ENCODE measurements around the gene IGLON5.

Gene IGLON5

GRCh38 chr19:51352783-51353360 lies 41.4 kb downstream of the IGLON5 start:
- H3K36me3 ChIP-seq (ENCODE audit: control insufficient read depth, insufficient read depth, low read length), result peaks cover 8% of the 10 kb centered on the region
- no peak overlapping the region for H3K4me3 ChIP-seq (ENCODE audit: low read depth, low read length)
- no peaks in the 10 kb centered on the region for H3K9me3 ChIP-seq (ENCODE audit: control insufficient read depth, insufficient read depth, low read length)
- no peak overlapping the region for H3K9ac ChIP-seq (ENCODE audit: low read depth, low read length)
- no peaks in the 10 kb centered on the region for H3K27me3 ChIP-seq (ENCODE audit: control insufficient read depth, insufficient read depth, low read length)
- no peak overlapping the region for H3K27ac ChIP-seq (ENCODE audit: low read depth, low read length)
- peaks cover 10% of the 10 kb centered on the region for H3K4me1 ChIP-seq (ENCODE audit: control insufficient read depth, insufficient read depth, low read length)

GRCh38 chr19:51354103-51354741 lies 42.8 kb downstream of the IGLON5 start:
- peaks cover 10% of the 10 kb centered on the region for H3K4me1 ChIP-seq (ENCODE audit: control insufficient read depth, insufficient read depth, low read length)
- no peak overlapping the region for H3K9ac ChIP-seq (ENCODE audit: low read depth, low read length)
- H3K27me3 ChIP-seq (ENCODE audit: control insufficient read depth, insufficient read depth, low read length), result no peaks in the 10 kb centered on the region
- no peaks in the 10 kb centered on the region for H3K9me3 ChIP-seq (ENCODE audit: control insufficient read depth, insufficient read depth, low read length)
- no peak overlapping the region for H3K4me3 ChIP-seq (ENCODE audit: low read depth, low read length)
- H3K27ac ChIP-seq (ENCODE audit: low read depth, low read length), result peak overlapping the region; percentile 83
- peaks cover 8% of the 10 kb centered on the region for H3K36me3 ChIP-seq (ENCODE audit: control insufficient read depth, insufficient read depth, low read length)

GRCh38 chr19:51354742-51355148 lies 43.3 kb downstream of the IGLON5 start:
- H3K27me3 ChIP-seq (ENCODE audit: control insufficient read depth, insufficient read depth, low read length), result no peaks in the 10 kb centered on the region
- no peak overlapping the region for H3K9ac ChIP-seq (ENCODE audit: low read depth, low read length)
- no peak overlapping the region for H3K4me3 ChIP-seq (ENCODE audit: low read depth, low read length)
- peak overlapping the region; percentile 83 for H3K27ac ChIP-seq (ENCODE audit: low read depth, low read length)
- H3K9me3 ChIP-seq (ENCODE audit: control insufficient read depth, insufficient read depth, low read length), result no peaks in the 10 kb centered on the region
- peaks cover 10% of the 10 kb centered on the region for H3K4me1 ChIP-seq (ENCODE audit: control insufficient read depth, insufficient read depth, low read length)
- H3K36me3 ChIP-seq (ENCODE audit: control insufficient read depth, insufficient read depth, low read length), result peaks cover 8% of the 10 kb centered on the region

DNA sequence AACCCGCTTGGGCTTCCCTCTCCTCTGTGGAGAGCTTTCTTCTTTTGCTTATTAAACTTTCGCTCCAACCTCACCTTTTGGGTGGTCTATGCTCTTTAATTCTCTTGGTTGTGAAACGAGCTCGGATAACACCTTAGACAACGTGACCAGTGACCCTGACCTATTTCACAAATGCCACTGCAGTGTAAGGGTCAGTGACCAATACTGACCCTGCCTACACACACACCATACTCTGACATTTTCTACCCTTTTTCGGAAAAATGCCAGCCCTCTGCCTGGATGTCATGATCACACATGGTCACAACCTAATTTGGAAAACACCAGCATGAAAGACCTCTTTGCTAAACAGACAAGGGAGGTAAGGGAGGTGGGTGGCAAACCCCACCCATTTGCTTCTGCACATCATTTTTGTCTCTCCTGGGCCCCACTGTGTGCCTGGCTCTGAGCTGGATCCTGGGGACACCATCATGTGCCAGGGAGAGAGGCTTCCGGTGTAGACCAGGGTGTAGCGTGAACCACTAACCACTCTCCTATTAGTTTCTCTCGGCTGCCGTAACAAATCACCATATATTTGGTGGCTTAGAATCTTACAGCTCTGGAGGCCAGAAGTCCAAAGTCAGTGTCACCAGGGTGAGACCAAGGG lies 44.8 kb downstream of the IGLON5 start:
- no peaks in the 10 kb centered on the region for H3K9me3 ChIP-seq (ENCODE audit: control insufficient read depth, insufficient read depth, low read length)

DNA sequence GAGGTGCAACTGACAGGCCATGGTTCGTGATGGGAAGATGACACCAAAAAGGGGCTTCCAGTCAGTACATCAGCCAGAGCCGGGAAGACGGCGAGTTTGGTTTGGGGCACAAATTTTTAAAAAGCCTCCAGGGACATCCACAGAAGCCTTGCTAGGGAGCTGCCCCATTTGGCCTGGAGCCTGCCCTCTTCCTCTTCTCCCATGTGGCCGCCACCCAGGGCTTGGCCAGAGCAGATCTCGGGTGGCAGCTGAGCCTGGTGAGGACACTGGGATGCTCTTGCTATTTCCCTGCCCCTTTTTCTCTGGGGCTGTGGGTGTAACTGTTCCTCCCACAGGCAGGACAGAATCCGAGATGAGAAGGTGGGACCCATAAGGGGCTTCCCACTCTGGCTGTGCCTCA lies 46.5 kb downstream of the IGLON5 start:
- H3K27ac ChIP-seq (ENCODE audit: low read depth, low read length), result no peak overlapping the region
- no peaks in the 10 kb centered on the region for H3K9me3 ChIP-seq (ENCODE audit: control insufficient read depth, insufficient read depth, low read length)
- no peak overlapping the region for H3K4me3 ChIP-seq (ENCODE audit: low read depth, low read length)
- H3K9ac ChIP-seq (ENCODE audit: low read depth, low read length), result no peak overlapping the region
- H3K4me1 ChIP-seq (ENCODE audit: control insufficient read depth, insufficient read depth, low read length), result peaks cover 15% of the 10 kb centered on the region
- H3K36me3 ChIP-seq (ENCODE audit: control insufficient read depth, insufficient read depth, low read length), result no peaks in the 10 kb centered on the region
- no peaks in the 10 kb centered on the region for H3K27me3 ChIP-seq (ENCODE audit: control insufficient read depth, insufficient read depth, low read length)

More for the DNA sequence above, 44.8 kb downstream of the IGLON5 start:
- Histone ChIP-seq H3K27ac (ENCODE audit: low read depth, low read length) (no peak overlapping the region), H3K27me3 (ENCODE audit: control insufficient read depth, insufficient read depth, low read length) (no peaks in the 10 kb centered on the region), H3K4me3 (ENCODE audit: low read depth, low read length) (no peak overlapping the region), H3K36me3 (ENCODE audit: control insufficient read depth, insufficient read depth, low read length) (peaks cover under 1% of the 10 kb centered on the region; the same call in 1 of the 2 replicates), H3K4me1 (ENCODE audit: control insufficient read depth, insufficient read depth, low read length) (peaks cover 10% of the 10 kb centered on the region), H3K9ac (ENCODE audit: low read depth, low read length) (no peak overlapping the region)

DNA sequence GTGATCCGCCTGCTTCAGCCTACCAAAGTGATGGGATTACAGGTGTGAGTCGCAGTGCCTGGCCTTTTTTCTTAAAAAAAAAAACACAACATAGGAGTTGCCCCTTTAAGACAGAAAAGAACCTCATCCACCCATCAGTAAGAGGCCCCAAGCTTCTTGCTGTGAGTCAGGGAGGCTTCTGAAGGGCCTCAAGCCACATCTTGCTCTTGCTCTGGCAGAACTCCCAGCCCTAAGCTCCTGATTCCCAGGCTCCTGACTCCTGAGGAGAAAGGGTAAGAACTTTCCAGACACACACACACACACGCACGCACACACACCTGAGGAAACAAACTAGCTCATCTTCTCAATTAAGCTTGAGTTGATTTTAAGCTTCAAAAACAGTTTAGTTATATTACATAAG lies 47.9 kb downstream of the IGLON5 start:
- Histone ChIP-seq H3K36me3 (ENCODE audit: control insufficient read depth, insufficient read depth, low read length) (no peaks in the 10 kb centered on the region), H3K9ac (ENCODE audit: low read depth, low read length) (no peak overlapping the region), H3K27ac (ENCODE audit: low read depth, low read length) (no peak overlapping the region), H3K4me1 (ENCODE audit: control insufficient read depth, insufficient read depth, low read length) (peaks cover 12% of the 10 kb centered on the region), H3K9me3 (ENCODE audit: control insufficient read depth, insufficient read depth, low read length) (no peaks in the 10 kb centered on the region), H3K27me3 (ENCODE audit: control insufficient read depth, insufficient read depth, low read length) (no peaks in the 10 kb centered on the region), H3K4me3 (ENCODE audit: low read depth, low read length) (no peak overlapping the region)

- Histone ChIP-seq H3K9ac (ENCODE audit: low read depth, low read length) (no peak overlapping the region), H3K4me3 (ENCODE audit: low read depth, low read length) (no peak overlapping the region), H3K36me3 (ENCODE audit: control insufficient read depth, insufficient read depth, low read length) (no peaks in the 10 kb centered on the region), H3K27ac (ENCODE audit: low read depth, low read length) (no peak overlapping the region), H3K27me3 (ENCODE audit: control insufficient read depth, insufficient read depth, low read length) (no peaks in the 10 kb centered on the region), H3K4me1 (ENCODE audit: control insufficient read depth, insufficient read depth, low read length) (peaks cover 14% of the 10 kb centered on the region), H3K9me3 (ENCODE audit: control insufficient read depth, insufficient read depth, low read length) (no peaks in the 10 kb centered on the region)
Measured at GRCh38 chr19:51361239-51361638, 49.8 kb downstream of the IGLON5 start.

DNA sequence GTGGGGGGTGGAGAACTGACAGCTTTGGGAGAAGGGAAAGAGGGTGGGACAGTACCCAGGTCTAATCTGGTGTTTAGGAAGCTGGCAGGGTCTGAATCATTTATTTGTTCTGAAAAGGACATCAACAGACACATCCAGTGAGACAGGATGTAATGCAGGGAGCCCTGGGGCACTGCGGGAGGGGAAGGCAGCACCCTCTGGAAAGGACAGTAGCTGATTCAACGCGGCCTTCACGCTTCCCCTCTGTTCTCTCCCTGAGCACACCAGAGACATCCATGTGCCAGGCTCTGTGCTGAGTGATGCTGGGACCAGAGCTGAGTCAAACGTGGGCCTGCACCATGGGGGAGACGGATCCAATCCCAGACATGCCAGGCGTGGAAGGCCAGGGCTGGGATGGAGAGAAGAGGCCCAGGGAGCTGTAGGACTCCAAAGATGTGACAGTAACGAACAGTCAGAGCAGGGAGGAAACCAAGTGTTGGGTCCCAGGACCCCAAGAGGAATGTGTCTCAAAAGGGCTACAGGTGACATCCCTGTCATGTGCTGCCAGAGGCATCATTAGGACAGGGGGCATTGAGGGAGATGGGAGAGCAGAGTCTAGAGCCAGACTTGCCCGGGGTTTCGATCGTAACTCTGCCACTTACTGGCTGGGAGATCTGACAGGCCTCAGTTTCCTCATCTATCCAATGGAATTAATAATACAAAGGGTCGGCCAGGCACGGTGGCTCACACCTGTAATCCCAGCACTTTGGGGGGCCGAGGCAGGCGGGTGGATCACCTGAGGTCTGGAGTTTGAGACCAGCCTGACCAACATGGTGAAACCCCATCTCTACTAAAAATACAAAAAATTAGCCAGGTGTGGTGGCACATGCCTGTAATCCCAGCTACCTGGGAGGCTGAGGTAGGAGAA lies 53.0 kb downstream of the IGLON5 start:
- Histone ChIP-seq H3K9ac (ENCODE audit: low read depth, low read length) (no peak overlapping the region), H3K27ac (ENCODE audit: low read depth, low read length) (peak overlapping the region; percentile 25), H3K4me3 (ENCODE audit: low read depth, low read length) (no peak overlapping the region), H3K27me3 (ENCODE audit: control insufficient read depth, insufficient read depth, low read length) (no peaks in the 10 kb centered on the region), H3K36me3 (ENCODE audit: control insufficient read depth, insufficient read depth, low read length) (no peaks in the 10 kb centered on the region), H3K9me3 (ENCODE audit: control insufficient read depth, insufficient read depth, low read length) (no peaks in the 10 kb centered on the region), H3K4me1 (ENCODE audit: control insufficient read depth, insufficient read depth, low read length) (peaks cover 21% of the 10 kb centered on the region)

- H3K27ac ChIP-seq (ENCODE audit: low read depth, low read length), result peak overlapping the region; percentile 88
- H3K9ac ChIP-seq (ENCODE audit: low read depth, low read length), result peak overlapping the region; percentile 71
- no peaks in the 10 kb centered on the region for H3K36me3 ChIP-seq (ENCODE audit: control insufficient read depth, insufficient read depth, low read length)
- H3K4me3 ChIP-seq (ENCODE audit: low read depth, low read length), result peak overlapping the region; percentile 90
- H3K9me3 ChIP-seq (ENCODE audit: control insufficient read depth, insufficient read depth, low read length), result no peaks in the 10 kb centered on the region
- no peaks in the 10 kb centered on the region for H3K27me3 ChIP-seq (ENCODE audit: control insufficient read depth, insufficient read depth, low read length)
- peaks cover 21% of the 10 kb centered on the region for H3K4me1 ChIP-seq (ENCODE audit: control insufficient read depth, insufficient read depth, low read length)
Measured at GRCh38 chr19:51365211-51365964, 53.9 kb downstream of the IGLON5 start.

- Histone ChIP-seq H3K27ac (ENCODE audit: low read depth, low read length) (peak within 1 kb of the TSS; percentile 89), H3K27me3 (ENCODE audit: control insufficient read depth, insufficient read depth, low read length) (no peaks in the 10 kb centered on the region), H3K4me1 (ENCODE audit: control insufficient read depth, insufficient read depth, low read length) (peaks cover 21% of the 10 kb centered on the region), H3K9ac (ENCODE audit: low read depth, low read length) (peak within 1 kb of the TSS; percentile 71), H3K4me3 (ENCODE audit: low read depth, low read length) (peak within 1 kb of the TSS; percentile 98), H3K9me3 (ENCODE audit: control insufficient read depth, insufficient read depth, low read length) (no peaks in the 10 kb centered on the region), H3K36me3 (ENCODE audit: control insufficient read depth, insufficient read depth, low read length) (no peaks in the 10 kb centered on the region)
Measured at GRCh38 chr19:51365965-51366388, 54.5 kb downstream of the IGLON5 start, which contains the start of gene ETFB. Gene ETFB, minus strand, starts transcription at chr19:51366388. Its CDS starts 62 bp downstream, at chr19:51366326.
